Neural cell (in vitro differentiated cells): ENCODE data around the gene C22orf15. TPM values are rescaled to one million over a fixed set of nuclear protein-coding genes. Genes with fewer than 3 reads are reported as not detected.

Experiments used
- H2AFZ ChIP-seq: fragments of 200-600, 300-800 bp; sonication (generic), shearing (Covaris generic); 2 replicates; pipeline ENCODE4 v1.6.0; 2014; ENCODE audit warnings: low read depth, mild to moderate bottlenecking, antibody characterized with exemption, low read length, moderate library complexity
- H3F3A ChIP-seq: fragments of 200-600 bp; shearing (Covaris generic); 2 replicates; pipeline ENCODE4 v1.6.1; 2016; ENCODE audit warnings: mild to moderate bottlenecking, moderate library complexity, mixed read lengths, antibody characterized with exemption, low read length; ENCODE audit not compliant: insufficient read depth, poor library complexity, severe bottlenecking
- H3K27ac ChIP-seq: fragments of 200-600, 300-800 bp; sonication (generic), shearing (Covaris generic); 2 replicates; pipeline ENCODE4 v1.5.1; 2014; ENCODE audit warnings: mild to moderate bottlenecking, low read length, moderate library complexity
- H3K27me3 ChIP-seq: fragments of 300-800, 200-600 bp; sonication (generic), shearing (Covaris generic); 2 replicates; pipeline ENCODE4 v1.6.0; 2014; ENCODE audit warnings: mild to moderate bottlenecking, low read depth, low read length, moderate library complexity; ENCODE audit not compliant: insufficient read depth
- H3K36me3 ChIP-seq: fragments of 300-800, 200-600 bp; sonication (generic), shearing (Covaris generic); 2 replicates; pipeline ENCODE4 v1.5.1; 2014; ENCODE audit warnings: mild to moderate bottlenecking, antibody characterized with exemption, low read length, moderate library complexity; ENCODE audit not compliant: insufficient read depth
- H3K4me2 ChIP-seq: fragments of 300-800, 200-600 bp; sonication (generic), shearing (Covaris generic); 2 replicates; pipeline ENCODE4 v1.6.0; 2014; ENCODE audit warnings: mild to moderate bottlenecking, low read length
- H3K4me3 ChIP-seq: fragments of 300-800, 200-600 bp; sonication (generic), shearing (Covaris generic); 2 replicates; pipeline ENCODE4 v1.5.1; 2014; ENCODE audit warnings: mild to moderate bottlenecking, low read length, moderate library complexity
- H3K79me2 ChIP-seq: fragments of 200-600 bp; shearing (Covaris generic); replicated peaks from 2 replicates; pipeline ENCODE4 v1.6.0; 2014; ENCODE audit warnings: mild to moderate bottlenecking, low read length, moderate library complexity; ENCODE audit not compliant: insufficient read depth
- H3K9ac ChIP-seq: fragments of 300-800, 200-600 bp; sonication (generic), shearing (Covaris generic); 2 replicates; pipeline ENCODE4 v1.6.1; 2016; ENCODE audit warnings: mild to moderate bottlenecking, low read length, mixed read lengths
- H3K9me2 ChIP-seq: fragments of 200-600 bp; shearing (Covaris generic); 2 replicates; pipeline ENCODE4 v1.6.1; 2016; ENCODE audit warnings: mild to moderate bottlenecking, low read length, mixed read lengths; ENCODE audit not compliant: insufficient read depth
- H3K9me3 ChIP-seq: fragments of 200-600, 300-800 bp; sonication (generic), shearing (Covaris generic); 2 replicates; pipeline ENCODE4 v1.6.1; 2016; ENCODE audit warnings: mild to moderate bottlenecking, mixed run types, low read length, moderate library complexity, mixed read lengths
- H4K20me1 ChIP-seq: fragments of 200-600 bp; shearing (Covaris generic); 2 replicates; pipeline ENCODE4 v1.6.1; 2016; ENCODE audit warnings: mild to moderate bottlenecking, mixed run types; ENCODE audit not compliant: insufficient read depth
- EP300 ChIP-seq: fragments of 450-650 bp; conservative IDR thresholded peaks from 2 replicates; pipeline ENCODE4 v1.6.1; 2014; ENCODE audit warnings: antibody characterized with exemption, mild to moderate bottlenecking, moderate library complexity; ENCODE audit not compliant: poor library complexity, severe bottlenecking
- EZH2 ChIP-seq: fragments of 200-600, 300-800 bp; shearing (Covaris generic), sonication (generic); IDR thresholded peaks from 2 replicates; pipeline ENCODE4 v1.6.1; 2014; ENCODE audit warnings: antibody characterized with exemption, low read length, borderline replicate concordance, mild to moderate bottlenecking; ENCODE audit not compliant: insufficient read depth, poor library complexity, severe bottlenecking
- MXI1 ChIP-seq: fragments of 450-650 bp; conservative IDR thresholded peaks from 2 replicates; pipeline ENCODE4 v1.6.1; 2014; ENCODE audit warnings: antibody characterized with exemption, mild to moderate bottlenecking; ENCODE audit not compliant: poor library complexity, severe bottlenecking
- POLR2AphosphoS5 ChIP-seq: IDR thresholded peaks from 2 replicates; pipeline ENCODE4 v1.6.1; 2012
- RAD21 ChIP-seq: fragments of 450-650 bp; conservative IDR thresholded peaks from 2 replicates; pipeline ENCODE4 v1.6.1; 2014; ENCODE audit warnings: antibody characterized with exemption, mild to moderate bottlenecking, moderate library complexity
- SMC3 ChIP-seq: fragments of 450-650 bp; conservative IDR thresholded peaks from 2 replicates; pipeline ENCODE4 v1.6.1; 2014; ENCODE audit warnings: antibody characterized with exemption, mild to moderate bottlenecking, moderate library complexity; ENCODE audit not compliant: poor library complexity
- TAF1 ChIP-seq: IDR thresholded peaks from 2 replicates; pipeline ENCODE4 v1.6.1; 2012; ENCODE audit warnings: low read depth
- polyA plus RNA-seq: library from polyadenylated mRNA; depleted of rRNA; stranded (reverse); fragments of >200 nt; gene quantifications from 2 replicates; pipeline ENCODE4 v1.2.3, GENCODE V29; 2014
- TF ChIP-seq, protein P1 (sequence below): fragments of 450-650 bp; IDR thresholded peaks from 2 replicates; pipeline ENCODE4 v1.5.1; 2014; ENCODE audit warnings: antibody characterized with exemption, mild to moderate bottlenecking, moderate library complexity; ENCODE audit not compliant: poor library complexity, severe bottlenecking
- TF ChIP-seq, protein P2 (sequence below): IDR thresholded peaks from 2 replicates; pipeline ENCODE4 v1.6.1; 2012; ENCODE audit warnings: borderline replicate concordance

Gene C22orf15
- polyA plus RNA-seq, 1 donor from 2014 or later: not detected

- peaks cover 2% of the 10 kb centered on the region for H3K27me3 ChIP-seq
- no peaks in the 10 kb centered on the region for H3K36me3 ChIP-seq
- no peak overlapping the region for H3K4me3 ChIP-seq
- H3K4me2 ChIP-seq: no peak overlapping the region
- no peaks in the 10 kb centered on the region for H3F3A ChIP-seq
- TF ChIP-seq, protein P1, sequence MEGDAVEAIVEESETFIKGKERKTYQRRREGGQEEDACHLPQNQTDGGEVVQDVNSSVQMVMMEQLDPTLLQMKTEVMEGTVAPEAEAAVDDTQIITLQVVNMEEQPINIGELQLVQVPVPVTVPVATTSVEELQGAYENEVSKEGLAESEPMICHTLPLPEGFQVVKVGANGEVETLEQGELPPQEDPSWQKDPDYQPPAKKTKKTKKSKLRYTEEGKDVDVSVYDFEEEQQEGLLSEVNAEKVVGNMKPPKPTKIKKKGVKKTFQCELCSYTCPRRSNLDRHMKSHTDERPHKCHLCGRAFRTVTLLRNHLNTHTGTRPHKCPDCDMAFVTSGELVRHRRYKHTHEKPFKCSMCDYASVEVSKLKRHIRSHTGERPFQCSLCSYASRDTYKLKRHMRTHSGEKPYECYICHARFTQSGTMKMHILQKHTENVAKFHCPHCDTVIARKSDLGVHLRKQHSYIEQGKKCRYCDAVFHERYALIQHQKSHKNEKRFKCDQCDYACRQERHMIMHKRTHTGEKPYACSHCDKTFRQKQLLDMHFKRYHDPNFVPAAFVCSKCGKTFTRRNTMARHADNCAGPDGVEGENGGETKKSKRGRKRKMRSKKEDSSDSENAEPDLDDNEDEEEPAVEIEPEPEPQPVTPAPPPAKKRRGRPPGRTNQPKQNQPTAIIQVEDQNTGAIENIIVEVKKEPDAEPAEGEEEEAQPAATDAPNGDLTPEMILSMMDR: no peak
- TF ChIP-seq TAF1: no peak
- TF ChIP-seq SMC3: no peak
- no peak for TF ChIP-seq EP300
- no peak for TF ChIP-seq EZH2
- no peak for TF ChIP-seq POLR2AphosphoS5
- no peak for TF ChIP-seq RAD21
- TF ChIP-seq MXI1: no peak
- TF ChIP-seq, protein P2, sequence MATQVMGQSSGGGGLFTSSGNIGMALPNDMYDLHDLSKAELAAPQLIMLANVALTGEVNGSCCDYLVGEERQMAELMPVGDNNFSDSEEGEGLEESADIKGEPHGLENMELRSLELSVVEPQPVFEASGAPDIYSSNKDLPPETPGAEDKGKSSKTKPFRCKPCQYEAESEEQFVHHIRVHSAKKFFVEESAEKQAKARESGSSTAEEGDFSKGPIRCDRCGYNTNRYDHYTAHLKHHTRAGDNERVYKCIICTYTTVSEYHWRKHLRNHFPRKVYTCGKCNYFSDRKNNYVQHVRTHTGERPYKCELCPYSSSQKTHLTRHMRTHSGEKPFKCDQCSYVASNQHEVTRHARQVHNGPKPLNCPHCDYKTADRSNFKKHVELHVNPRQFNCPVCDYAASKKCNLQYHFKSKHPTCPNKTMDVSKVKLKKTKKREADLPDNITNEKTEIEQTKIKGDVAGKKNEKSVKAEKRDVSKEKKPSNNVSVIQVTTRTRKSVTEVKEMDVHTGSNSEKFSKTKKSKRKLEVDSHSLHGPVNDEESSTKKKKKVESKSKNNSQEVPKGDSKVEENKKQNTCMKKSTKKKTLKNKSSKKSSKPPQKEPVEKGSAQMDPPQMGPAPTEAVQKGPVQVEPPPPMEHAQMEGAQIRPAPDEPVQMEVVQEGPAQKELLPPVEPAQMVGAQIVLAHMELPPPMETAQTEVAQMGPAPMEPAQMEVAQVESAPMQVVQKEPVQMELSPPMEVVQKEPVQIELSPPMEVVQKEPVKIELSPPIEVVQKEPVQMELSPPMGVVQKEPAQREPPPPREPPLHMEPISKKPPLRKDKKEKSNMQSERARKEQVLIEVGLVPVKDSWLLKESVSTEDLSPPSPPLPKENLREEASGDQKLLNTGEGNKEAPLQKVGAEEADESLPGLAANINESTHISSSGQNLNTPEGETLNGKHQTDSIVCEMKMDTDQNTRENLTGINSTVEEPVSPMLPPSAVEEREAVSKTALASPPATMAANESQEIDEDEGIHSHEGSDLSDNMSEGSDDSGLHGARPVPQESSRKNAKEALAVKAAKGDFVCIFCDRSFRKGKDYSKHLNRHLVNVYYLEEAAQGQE: no peak
- no peaks in the 10 kb centered on the region for H4K20me1 ChIP-seq
- no peaks in the 10 kb centered on the region for H3K79me2 ChIP-seq
- H3K9ac ChIP-seq: no peak overlapping the region
- no peak overlapping the region for H3K27ac ChIP-seq
- H3K9me2 ChIP-seq: no peaks in the 10 kb centered on the region
- H2AFZ ChIP-seq: no peak overlapping the region
- H3K9me3 ChIP-seq: no peaks in the 10 kb centered on the region
Measured at GRCh38 chr22:23778577-23778900, 15.7 kb downstream of the C22orf15 start.

- Histone ChIP-seq H3K9ac (no peak overlapping the region), H3K4me3 (no peak overlapping the region), H3K36me3 (no peaks in the 10 kb centered on the region), H3K9me2 (no peaks in the 10 kb centered on the region), H4K20me1 (no peaks in the 10 kb centered on the region), H3F3A (no peaks in the 10 kb centered on the region), H3K9me3 (no peaks in the 10 kb centered on the region), H3K27me3 (no peaks in the 10 kb centered on the region), H3K4me2 (no peak overlapping the region), H2AFZ (no peak overlapping the region), H3K79me2 (no peaks in the 10 kb centered on the region), H3K27ac (no peak overlapping the region)
- TF ChIP-seq, protein P2: no peak
- TF ChIP-seq EZH2 (no peak), RAD21 (no peak), MXI1 (no peak), TAF1 (no peak)
Measured at GRCh38 chr22:23779083-23779482, 16.3 kb downstream of the C22orf15 start.
